GF-D8 (cell line): Measurements from ENCODE around the gene RDH13.
A peak's percentile ranks its signal among the peaks of the same experiment; 100 is the strongest.
"Not testable (repeated sequence)": the region's sequence is repeated elsewhere in the genome, so short reads cannot be mapped to it uniquely, and the experiment has no call there.

Experiments used
- DNase-seq: peaks from one replicate; lab custom pipeline; 2025; lab: John Stamatoyannopoulos, UW

RDH13 gene

GRCh38 chr19:55014714-55015113 is 48.2 kb downstream of the RDH13 start:
- DNase-seq = no peak

DNA sequence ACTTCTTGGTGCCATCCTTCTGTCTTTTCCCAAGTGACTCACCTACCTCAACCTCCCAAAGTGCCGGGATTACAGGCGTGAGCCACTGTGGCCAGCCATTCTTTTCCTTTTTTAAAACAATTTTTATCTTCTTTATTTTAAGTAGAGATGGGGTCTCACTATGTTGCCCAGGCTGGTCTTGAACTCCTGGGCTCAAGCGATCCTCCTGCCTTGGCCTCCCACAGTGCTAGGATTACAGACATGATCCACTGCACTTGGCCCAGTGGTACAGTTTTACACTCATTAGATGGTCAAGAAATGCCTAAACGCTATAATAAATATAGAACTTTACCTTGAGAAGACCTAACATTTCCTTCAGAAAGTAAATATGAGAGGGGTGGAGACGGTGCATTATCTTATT is 49.4 kb downstream of the RDH13 start:
- DNase-seq = no peak

GRCh38 chr19:55012306-55012705 is 50.6 kb downstream of the RDH13 start:
- no peak for DNase-seq

- DNase-seq = not testable (repeated sequence)
These were observed 52.4 kb downstream of the RDH13 start for GRCh38 chr19:55010561-55010960.

GRCh38 chr19:55008781-55009180 is 54.2 kb downstream of the RDH13 start:
- not testable (repeated sequence) for DNase-seq

- DNase-seq = not testable (repeated sequence)
These were observed 54.8 kb downstream of the RDH13 start for GRCh38 chr19:55008189-55008588.

DNA sequence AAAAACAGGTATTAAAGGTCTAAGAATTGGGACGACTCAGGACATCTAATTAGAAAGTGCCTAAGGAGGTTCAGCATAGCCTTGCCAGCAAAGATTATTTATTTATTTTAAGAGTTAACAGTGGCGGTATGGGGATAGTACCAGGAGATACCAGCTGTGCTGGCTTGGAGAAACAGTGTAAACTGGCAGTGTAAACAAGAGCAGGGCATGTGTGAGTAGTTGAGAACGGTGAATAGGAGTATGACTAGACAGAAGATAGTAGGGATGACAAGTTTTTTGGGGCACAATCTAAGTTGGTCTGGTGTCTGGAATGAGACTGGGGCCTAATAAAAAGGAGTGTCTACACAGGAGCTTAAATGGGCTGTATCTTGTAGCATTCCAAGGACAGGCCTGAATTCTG is 55.4 kb downstream of the RDH13 start:
- DNase-seq = not testable (repeated sequence)

- not testable (repeated sequence) for DNase-seq
These were observed 56.2 kb downstream of the RDH13 start for GRCh38 chr19:55006795-55007194.

GRCh38 chr19:55005684-55006488 is 57.1 kb downstream of the RDH13 start:
- peak; percentile 99 for DNase-seq

DNA sequence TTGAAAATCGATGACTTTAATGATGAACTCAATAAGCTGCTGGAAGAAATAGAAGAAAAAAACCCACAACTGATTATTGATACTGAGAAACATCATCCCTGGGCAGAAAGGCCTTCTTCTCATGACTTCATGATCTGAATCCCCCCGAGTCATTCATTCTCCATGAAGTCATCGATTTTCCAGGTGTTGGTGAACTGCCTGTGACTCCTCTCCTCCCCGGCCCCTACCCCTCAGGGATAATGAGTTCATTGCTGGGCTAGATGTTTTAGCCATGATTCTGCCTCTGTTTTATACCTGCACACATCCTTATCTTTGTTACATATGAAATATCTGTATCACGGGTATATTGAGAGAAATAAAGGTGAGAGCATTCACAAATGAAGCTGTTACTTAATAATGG is 62.2 kb downstream of the RDH13 start:
- DNase-seq = no peak

GRCh38 chr19:54998751-54999239 is 64.2 kb downstream of the RDH13 start:
- DNase-seq = not testable (repeated sequence)

DNA sequence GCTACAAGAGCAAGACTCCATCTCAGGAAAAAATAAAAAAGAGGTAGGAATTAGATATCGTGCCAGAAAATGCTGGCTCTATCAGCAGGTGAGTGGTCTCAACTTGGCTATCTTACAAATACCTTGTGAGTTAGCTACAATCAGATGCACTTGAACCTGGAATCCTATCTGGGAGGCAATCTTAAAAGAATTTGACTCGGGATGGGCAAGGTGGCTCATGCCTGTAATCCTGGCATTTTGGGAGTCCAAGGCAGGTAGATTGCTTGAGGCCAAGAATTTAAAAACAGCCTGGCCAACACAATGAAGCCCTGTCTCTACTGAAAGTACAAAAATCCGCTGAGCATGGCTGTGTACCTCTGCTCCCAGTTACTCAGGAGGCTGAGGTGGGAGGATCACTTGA is 67.4 kb downstream of the RDH13 start:
- DNase-seq = no peak
